SK-N-MC (cell line): ENCODE data around the gene PNLDC1.
"Not testable (repeated sequence)": the region's sequence is repeated elsewhere in the genome, so short reads cannot be mapped to it uniquely, and the experiment has no call there.

Experiments used
- DNase-seq: peaks from one replicate; pipeline ENCODE4 v3.0.0-alpha.2; 2011; ENCODE audit warnings: low read depth, low spot score
- H3K27ac ChIP-seq: fragments of 200-600 bp; sonication (generic); 2 replicates; pipeline ENCODE4 v1.5.1; 2016; ENCODE audit warnings: mixed run types
- H3K36me3 ChIP-seq: fragments of 200-600 bp; sonication (generic); 2 replicates; pipeline ENCODE4 v1.6.1; 2017; ENCODE audit warnings: antibody characterized with exemption, low read length, mixed read lengths; ENCODE audit not compliant: insufficient read depth
- H3K4me3 ChIP-seq: fragments of 200-600 bp; sonication (generic); 2 replicates; pipeline ENCODE4 v1.5.1; 2016
- H3K9ac ChIP-seq: fragments of 200-600 bp; sonication (generic); 2 replicates; pipeline ENCODE4 v1.8.0; 2017; ENCODE audit warnings: mixed run types, mixed read lengths; ENCODE audit not compliant: insufficient read length
- H3K9me3 ChIP-seq: fragments of 200-600 bp; sonication (generic); 2 replicates; pipeline ENCODE4 v1.6.1; 2017; ENCODE audit warnings: low read depth, mild to moderate bottlenecking, antibody characterized with exemption, low read length, moderate library complexity, mixed read lengths
- EZH2 ChIP-seq: fragments of 200-600 bp; sonication (generic); IDR thresholded peaks from one replicate; pipeline ENCODE4 v1.6.1; 2017; ENCODE audit warnings: antibody characterized with exemption
- FOXP2 ChIP-seq: optimal IDR thresholded peaks from 2 replicates; pipeline ENCODE3; 2011; ENCODE audit warnings: mild to moderate bottlenecking, moderate library complexity; ENCODE audit not compliant: insufficient read depth; ENCODE audit errors: extremely low read length, control extremely low read depth
- POLR2AphosphoS5 ChIP-seq: IDR thresholded peaks from 2 replicates; pipeline ENCODE4 v1.6.1; 2012; ENCODE audit warnings: mild to moderate bottlenecking, low read depth, low read length, borderline replicate concordance

The PNLDC1 gene

DNA sequence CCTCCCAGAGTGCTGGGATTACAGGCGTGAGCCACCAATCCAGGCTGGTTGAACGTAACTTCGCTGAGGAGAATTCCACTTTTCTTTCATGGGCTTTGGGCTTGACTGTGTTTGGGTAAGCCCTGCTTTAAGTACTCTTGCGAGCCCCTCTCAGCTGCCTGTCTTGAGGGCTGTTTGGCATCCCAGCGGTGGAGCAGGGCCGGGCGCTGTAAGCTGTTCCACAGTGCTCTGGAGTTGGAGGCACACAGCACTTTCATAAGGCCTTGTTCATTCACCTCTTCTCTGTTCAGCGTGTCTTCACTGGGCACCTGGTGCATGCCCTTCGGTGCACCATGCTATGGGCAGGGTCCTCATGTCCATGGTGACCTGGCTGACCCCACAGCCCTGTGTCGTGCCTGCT is 21.6 kb downstream of the PNLDC1 start:
- Histone ChIP-seq H3K27ac (no peak overlapping the region), H3K36me3 (no peaks in the 10 kb centered on the region), H3K9me3 (no peaks in the 10 kb centered on the region), H3K9ac (no peak overlapping the region), H3K4me3 (no peak overlapping the region)
- no peak for DNase-seq
- no peak for TF ChIP-seq EZH2
- TF ChIP-seq FOXP2, result no peak
- TF ChIP-seq POLR2AphosphoS5, result no peak

DNA sequence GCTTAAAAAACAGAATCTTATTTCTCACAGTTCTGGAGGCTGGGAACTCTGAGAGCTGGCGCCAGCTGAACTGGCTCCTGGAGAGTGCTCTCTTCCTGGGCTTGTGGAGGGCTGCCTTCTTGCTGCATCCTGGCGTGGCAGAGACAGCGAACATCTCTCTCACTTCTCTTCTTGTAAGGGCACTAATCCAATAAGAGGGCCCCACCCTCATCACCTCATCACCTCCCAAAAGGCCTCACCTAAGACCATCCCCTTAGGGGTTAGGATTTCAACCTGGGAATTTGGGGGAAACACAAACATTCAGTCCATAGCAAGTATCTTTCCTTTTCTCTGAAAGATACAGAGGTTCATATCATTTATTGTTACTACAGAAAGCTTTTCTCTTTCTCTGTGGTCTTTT is 23.9 kb downstream of the PNLDC1 start:
- Histone ChIP-seq H3K4me3 (no peak overlapping the region), H3K27ac (no peak overlapping the region), H3K9me3 (no peaks in the 10 kb centered on the region), H3K36me3 (no peaks in the 10 kb centered on the region), H3K9ac (no peak overlapping the region)
- DNase-seq, result no peak
- TF ChIP-seq POLR2AphosphoS5 (no peak), FOXP2 (no peak), EZH2 (no peak)

DNA sequence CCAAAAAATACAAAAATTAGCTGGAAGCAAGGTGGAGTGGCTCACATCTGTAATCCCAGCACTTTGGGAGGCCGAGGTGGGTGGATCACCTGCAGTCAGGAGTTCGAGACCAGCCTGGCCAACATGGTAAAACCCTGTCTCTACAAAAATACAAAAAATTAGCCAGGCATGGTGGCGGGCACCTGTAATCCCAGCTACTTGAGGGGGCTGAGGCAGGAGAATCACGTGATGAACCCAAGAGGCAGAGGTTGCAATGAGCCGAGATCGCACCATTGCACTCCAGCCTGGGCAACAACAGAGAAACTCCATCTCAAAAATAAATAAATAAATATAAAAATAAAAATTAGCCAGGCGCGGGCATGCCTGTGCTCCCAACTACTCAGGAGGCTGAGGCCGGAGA is 24.6 kb downstream of the PNLDC1 start:
- not testable (repeated sequence) for H3K9ac ChIP-seq, DNase-seq, H3K36me3 ChIP-seq, H3K9me3 ChIP-seq, H3K4me3 ChIP-seq, H3K27ac ChIP-seq

DNA sequence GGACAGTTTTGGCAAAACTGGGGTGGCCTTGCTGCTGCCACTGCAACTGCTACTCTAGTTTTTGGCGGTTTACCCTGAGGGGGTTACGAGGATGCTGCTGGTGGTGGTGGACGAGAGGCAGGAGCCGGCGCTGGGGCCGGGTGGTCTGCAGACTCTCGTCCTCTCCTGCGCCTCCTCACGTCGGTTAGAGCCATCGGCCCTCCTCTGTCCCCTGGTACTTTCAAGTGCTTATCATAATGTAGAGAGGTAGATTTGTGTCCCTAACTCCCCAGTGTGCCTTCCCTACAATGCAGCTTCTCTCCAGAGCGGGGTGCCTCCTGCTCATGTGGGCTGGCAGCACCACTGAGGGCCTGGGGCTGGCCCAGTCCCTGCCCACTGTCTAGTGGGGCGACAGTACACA is 25.9 kb downstream of the PNLDC1 start:
- no peak overlapping the region for H3K4me3 ChIP-seq
- no peak for TF ChIP-seq FOXP2
- no peak for TF ChIP-seq POLR2AphosphoS5
- TF ChIP-seq EZH2, result no peak

DNA sequence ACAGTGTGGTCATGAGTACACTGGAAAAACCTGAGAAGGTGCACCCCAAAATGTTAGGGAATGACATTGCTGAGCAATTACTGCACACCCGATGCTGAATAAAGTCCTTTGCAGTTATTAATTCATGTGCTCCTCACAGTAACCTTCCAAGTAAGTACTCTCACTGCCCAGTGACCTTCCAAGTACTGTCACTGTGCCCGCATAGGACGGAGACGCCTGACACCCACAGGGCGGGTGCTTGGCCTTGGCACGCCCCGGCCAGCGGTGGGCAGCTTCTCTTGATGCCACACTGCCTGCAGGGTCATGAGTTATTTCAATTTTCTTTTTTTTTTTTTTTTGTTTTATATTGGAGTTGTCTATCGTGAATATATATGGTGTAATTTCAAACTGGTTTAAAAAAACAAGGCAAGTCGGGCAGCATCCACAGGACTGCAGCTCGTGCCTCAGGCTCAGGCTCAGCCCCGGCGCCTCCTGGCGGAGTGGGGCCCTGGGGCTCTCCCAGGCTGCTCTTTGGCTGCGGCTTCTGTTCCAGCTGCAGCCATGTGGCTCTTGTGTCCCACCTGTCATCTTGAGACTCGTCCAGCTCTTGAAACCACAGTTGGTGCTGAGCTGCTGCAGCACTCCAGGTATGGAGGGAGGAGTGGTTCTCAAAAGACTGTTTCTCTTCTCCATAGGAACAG is 27.0 kb downstream of the PNLDC1 start:
- TF ChIP-seq FOXP2, result no peak
- H3K9ac ChIP-seq, result no peak overlapping the region
- no peak for DNase-seq

More for the DNA sequence above, 25.9 kb downstream of the PNLDC1 start:
- no peaks in the 10 kb centered on the region for H3K9me3 ChIP-seq
- DNase-seq, result no peak
- H3K36me3 ChIP-seq, result no peaks in the 10 kb centered on the region
- no peak overlapping the region for H3K27ac ChIP-seq
- H3K9ac ChIP-seq, result no peak overlapping the region

DNA sequence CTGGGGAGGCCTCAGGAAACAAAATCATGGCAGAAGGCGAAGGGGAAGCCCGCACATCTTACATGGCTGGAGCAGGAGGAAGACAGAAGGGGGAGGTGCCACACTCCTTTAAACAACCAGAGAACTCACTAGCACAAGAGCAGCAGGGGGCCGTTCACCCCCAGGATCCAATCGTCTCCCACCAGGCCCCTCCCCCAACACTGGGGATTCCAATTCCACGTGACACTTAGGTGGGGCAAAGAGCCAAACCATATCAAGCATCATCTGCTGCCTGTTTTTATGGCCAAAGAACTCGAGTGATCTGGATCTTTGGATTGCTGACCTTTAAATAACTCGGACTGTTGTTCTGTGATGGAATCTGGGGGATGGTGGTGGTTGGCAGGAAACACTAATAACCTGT is 28.0 kb downstream of the PNLDC1 start:
- no peak overlapping the region for H3K27ac ChIP-seq
- H3K9me3 ChIP-seq, result no peaks in the 10 kb centered on the region
- no peak overlapping the region for H3K9ac ChIP-seq
- H3K4me3 ChIP-seq, result no peak overlapping the region
- no peak for DNase-seq
- no peak for TF ChIP-seq EZH2
- H3K36me3 ChIP-seq, result no peaks in the 10 kb centered on the region

More for the DNA sequence above, 27.0 kb downstream of the PNLDC1 start:
- Histone ChIP-seq H3K27ac (no peak overlapping the region), H3K36me3 (no peaks in the 10 kb centered on the region), H3K4me3 (no peak overlapping the region), H3K9me3 (no peaks in the 10 kb centered on the region)

DNA sequence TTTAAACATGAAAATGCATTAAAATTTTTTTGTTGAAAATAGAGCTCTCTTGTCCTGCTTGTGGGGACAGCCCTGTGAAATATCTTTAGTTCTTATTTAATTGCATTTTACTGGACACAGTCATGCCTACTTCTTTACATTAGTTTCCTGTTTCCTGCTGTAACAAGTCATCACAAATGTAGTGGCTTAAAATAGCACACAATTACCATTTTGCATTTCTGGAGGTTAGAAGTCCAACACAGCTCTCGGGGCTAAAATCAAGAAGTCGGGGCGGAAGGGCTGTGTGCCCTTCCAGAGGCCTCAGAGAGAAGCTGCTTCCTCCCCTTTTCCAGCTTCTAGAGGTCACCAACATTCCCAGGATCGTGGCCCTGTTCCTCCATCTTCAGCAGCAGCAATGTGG is 29.4 kb downstream of the PNLDC1 start:
- no peak for DNase-seq
- TF ChIP-seq EZH2 (no peak), FOXP2 (no peak), POLR2AphosphoS5 (no peak)
- Histone ChIP-seq H3K36me3 (no peaks in the 10 kb centered on the region), H3K9ac (no peak overlapping the region), H3K9me3 (no peaks in the 10 kb centered on the region), H3K4me3 (no peak overlapping the region), H3K27ac (no peak overlapping the region)

DNA sequence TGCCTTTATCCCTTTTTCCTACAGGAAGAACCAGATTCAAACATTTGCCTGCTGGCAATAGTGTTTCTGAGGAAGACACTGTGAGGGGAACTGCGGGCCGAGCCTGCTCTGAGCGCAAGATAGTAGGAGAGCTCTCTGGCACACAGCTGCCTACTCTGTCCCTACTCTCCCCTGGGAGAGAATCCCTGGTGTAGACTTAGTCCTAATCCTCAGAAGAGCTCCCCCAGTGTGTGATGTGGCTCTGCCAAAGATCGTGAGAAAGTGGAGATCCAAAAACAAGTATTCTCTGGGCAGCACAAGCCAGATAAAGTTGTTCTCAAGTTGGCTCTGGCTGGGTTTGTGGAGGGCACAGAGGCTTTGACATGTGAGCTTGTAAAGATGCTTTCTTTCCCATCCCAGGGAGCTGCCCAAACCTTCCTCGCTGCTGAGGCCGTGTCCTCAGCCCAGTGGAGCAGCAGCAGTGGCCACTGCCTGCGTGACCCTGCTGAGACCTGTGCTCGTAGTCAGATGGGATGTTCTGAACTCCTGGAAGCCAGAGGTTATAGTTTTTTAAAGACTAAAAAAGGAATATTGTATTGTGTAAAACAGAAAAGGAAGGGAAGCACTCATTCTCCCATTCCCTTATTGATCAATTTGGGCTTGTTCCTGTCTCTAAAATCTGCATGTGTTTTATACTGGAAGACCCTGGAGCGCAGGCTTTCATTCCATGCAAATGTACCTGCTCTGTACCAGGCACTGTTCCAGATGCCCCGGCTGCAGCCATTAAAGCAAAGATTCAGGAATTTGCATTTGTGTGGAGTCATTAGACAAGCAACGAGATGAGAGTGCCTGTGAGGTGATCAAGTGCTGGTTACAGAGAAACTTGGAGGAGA is 30.7 kb downstream of the PNLDC1 start:
- Histone ChIP-seq H3K4me3 (no peak overlapping the region), H3K9me3 (no peaks in the 10 kb centered on the region), H3K9ac (no peak overlapping the region), H3K36me3 (no peaks in the 10 kb centered on the region), H3K27ac (no peak overlapping the region)
- DNase-seq, result no peak
- TF ChIP-seq FOXP2 (no peak), EZH2 (no peak), POLR2AphosphoS5 (no peak)

DNA sequence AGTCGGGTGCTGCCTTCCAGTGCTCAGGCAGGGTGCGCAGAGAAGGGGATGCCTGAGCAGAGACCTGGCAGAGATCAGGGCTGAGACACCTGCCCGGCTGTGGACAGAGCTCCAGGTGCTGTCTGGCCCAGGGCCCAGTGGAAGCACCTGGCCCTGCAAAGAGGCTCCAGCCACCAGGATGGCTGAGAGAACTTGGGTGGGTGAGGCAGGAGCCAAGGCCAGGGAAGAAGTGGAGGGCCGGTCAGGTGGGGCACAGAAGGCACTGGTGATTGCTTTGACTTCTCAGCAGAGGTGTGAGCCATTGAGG is 31.2 kb downstream of the PNLDC1 start:
- DNase-seq, result no peak
- TF ChIP-seq FOXP2 (no peak), EZH2 (no peak)
- H3K27ac ChIP-seq, result no peak overlapping the region
- H3K4me3 ChIP-seq, result no peak overlapping the region
- no peak overlapping the region for H3K9ac ChIP-seq
- no peaks in the 10 kb centered on the region for H3K36me3 ChIP-seq
- no peaks in the 10 kb centered on the region for H3K9me3 ChIP-seq
